ENCODE results near the gene TPRX2. TPM values are rescaled to one million over a fixed set of nuclear protein-coding genes. Genes with fewer than 3 reads are reported as not detected.
"Not testable (repeated sequence)": the region's sequence is repeated elsewhere in the genome, so short reads cannot be mapped to it uniquely, and the experiment has no call there.

TPRX2 gene
- not detected in 2 replicates for total RNA-seq (2014; rRNA removed; shearing (Covaris generic))
- not detected in 2 replicates for polyA plus RNA-seq (2014; cell fraction: nucleus; rRNA removed)

- not testable (repeated sequence) for DNase-seq (ENCODE audit: extremely low read depth, low read depth)
These were observed at the start of gene TPRX2 for GRCh38 chr19:47858646-47859285. TPRX2 (plus strand) TSS chr19:47859235; CDS start chr19:47859247, 12 bp downstream.

GRCh38 chr19:47813304-47813994 lies 45.6 kb upstream of the TPRX2 start:
- peak; percentile 71 for DNase-seq (ENCODE audit: extremely low read depth, low read depth)

GRCh38 chr19:47813995-47814328 lies 45.1 kb upstream of the TPRX2 start:
- DNase-seq (ENCODE audit: extremely low read depth, low read depth) = no peak

- not testable (repeated sequence) for DNase-seq (ENCODE audit: extremely low read depth, low read depth)
These were observed 42.8 kb upstream of the TPRX2 start for GRCh38 chr19:47816270-47816669.

GRCh38 chr19:47818221-47818620 lies 40.8 kb upstream of the TPRX2 start:
- DNase-seq (ENCODE audit: extremely low read depth, low read depth) = not testable (repeated sequence)

- DNase-seq (ENCODE audit: extremely low read depth, low read depth) = no peak
These were observed 39.2 kb upstream of the TPRX2 start for GRCh38 chr19:47819858-47820257.

- DNase-seq (ENCODE audit: extremely low read depth, low read depth) = no peak
These were observed 38.6 kb upstream of the TPRX2 start for GRCh38 chr19:47820410-47820809.

GRCh38 chr19:47821460-47822020 lies 37.5 kb upstream of the TPRX2 start, which contains the start of gene CRX:
CRX (plus strand) TSS chr19:47821937; CDS start chr19:47834444, 12,507 bp downstream.
- DNase-seq (ENCODE audit: extremely low read depth, low read depth) = no peak

GRCh38 chr19:47824396-47824795 lies 34.6 kb upstream of the TPRX2 start:
- no peak for DNase-seq (ENCODE audit: extremely low read depth, low read depth)

GRCh38 chr19:47826800-47827199 lies 32.2 kb upstream of the TPRX2 start:
- no peak for DNase-seq (ENCODE audit: extremely low read depth, low read depth)

GRCh38 chr19:47832723-47833122 lies 26.3 kb upstream of the TPRX2 start:
- no peak for DNase-seq (ENCODE audit: extremely low read depth, low read depth)

GRCh38 chr19:47836038-47836437 lies 23.0 kb upstream of the TPRX2 start:
- no peak for DNase-seq (ENCODE audit: extremely low read depth, low read depth)

GRCh38 chr19:47839411-47839810 lies 19.6 kb upstream of the TPRX2 start:
- no peak for DNase-seq (ENCODE audit: extremely low read depth, low read depth)

- no peak for DNase-seq (ENCODE audit: extremely low read depth, low read depth)
These were observed 19.1 kb upstream of the TPRX2 start for GRCh38 chr19:47839913-47840312.

GRCh38 chr19:47842941-47843340 lies 16.1 kb upstream of the TPRX2 start:
- DNase-seq (ENCODE audit: extremely low read depth, low read depth) = no peak

GRCh38 chr19:47848425-47848822 lies 10.6 kb upstream of the TPRX2 start:
- DNase-seq (ENCODE audit: extremely low read depth, low read depth) = no peak

GRCh38 chr19:47848823-47849473 lies 10.1 kb upstream of the TPRX2 start:
- peak; percentile 32 for DNase-seq (ENCODE audit: extremely low read depth, low read depth)

- DNase-seq (ENCODE audit: extremely low read depth, low read depth) = no peak
These were observed 6.0 kb upstream of the TPRX2 start for GRCh38 chr19:47853003-47853402.

GRCh38 chr19:47854459-47854858 lies 4.6 kb upstream of the TPRX2 start:
- no peak for DNase-seq (ENCODE audit: extremely low read depth, low read depth)

- DNase-seq (ENCODE audit: extremely low read depth, low read depth) = not testable (repeated sequence)
These were observed 804 bp upstream of the TPRX2 start for GRCh38 chr19:47858231-47858630.

GRCh38 chr19:47859838-47860237 lies 803 bp downstream of the TPRX2 start:
- not testable (repeated sequence) for DNase-seq (ENCODE audit: extremely low read depth, low read depth)

Measured in NCI-H460 (cell line).